HepG2 (cell line): ENCODE data around the gene SPRED2. TPM values are rescaled to one million over a fixed set of nuclear protein-coding genes. Genes with fewer than 3 reads are reported as not detected.

Source experiments
- HIC2 ChIP-seq: sonication (generic); formaldehyde crosslinking; IDR thresholded peaks from 2 replicates; pipeline ENCODE4 v1.9.0; 2022; ENCODE audit warnings: low read depth, missing genetic modification reagents
- MAX ChIP-seq: IDR thresholded peaks from 2 replicates; pipeline ENCODE4 v1.6.1; 2012; ENCODE audit warnings: inconsistent platforms
- PRDM15 ChIP-seq: sonication (generic); formaldehyde crosslinking; IDR thresholded peaks from 2 replicates; pipeline ENCODE4 v1.4.0; 2020; ENCODE audit warnings: missing genetic modification reagents
- SMARCC2 ChIP-seq: fragments of 450-650 bp; IDR thresholded peaks from 2 replicates; pipeline ENCODE4 v1.6.1; 2017; ENCODE audit warnings: antibody characterized with exemption, mild to moderate bottlenecking
- TEF ChIP-seq: sonication (generic); formaldehyde crosslinking; IDR thresholded peaks from 2 replicates; pipeline ENCODE4 v1.5.0; 2020; ENCODE audit warnings: missing genetic modification reagents
- ZBTB40 ChIP-seq, 2 experiments: fragments of 450-650 bp in 1 of 2; sonication (generic) in 1 of 2; formaldehyde crosslinking in 1 of 2; IDR thresholded peaks; 2 replicates each; pipeline versions ENCODE4 v1.6.1 to v1.8.0; 2016 to 2022; ENCODE audit warnings: antibody characterized with exemption in 1 of 2, mild to moderate bottlenecking in 1 of 2, missing genetic modification reagents in 1 of 2
- ZFP36L2 ChIP-seq: sonication (generic); formaldehyde crosslinking; IDR thresholded peaks from 2 replicates; pipeline ENCODE4 v1.4.0; 2020; ENCODE audit warnings: missing genetic modification reagents
- ZIK1 ChIP-seq: sonication (generic); formaldehyde crosslinking; IDR thresholded peaks from 2 replicates; pipeline ENCODE4 v1.5.0; 2020; ENCODE audit warnings: mild to moderate bottlenecking, low read depth, missing genetic modification reagents, borderline replicate concordance
- ZNF207 ChIP-seq: fragments of 450-650 bp; IDR thresholded peaks from 2 replicates; pipeline ENCODE4 v1.6.1; 2016; ENCODE audit warnings: antibody characterized with exemption, borderline replicate concordance
- ZNF552 ChIP-seq: sonication (generic); formaldehyde crosslinking; IDR thresholded peaks from 2 replicates; pipeline ENCODE4 v1.9.0; 2022; ENCODE audit warnings: missing genetic modification reagents, mild to moderate bottlenecking, borderline replicate concordance
- ZNF691 ChIP-seq: sonication (generic); formaldehyde crosslinking; IDR thresholded peaks from 2 replicates; pipeline ENCODE4 v1.4.0; 2020; ENCODE audit warnings: missing genetic modification reagents, low read depth, mild to moderate bottlenecking, borderline replicate concordance
- polyA plus RNA-seq, 8 experiments: library from polyadenylated mRNA; depleted of rRNA in 3 of 8; stranded (reverse) in 7 of 8; unstranded in 1 of 8; fragments of >200 nt; fragmentation: Illumina TruSeq in 4 of 8; extraction: Trizol in 4 of 8; gene quantifications; 2 replicates each; pipeline versions ENCODE4 v1.2.1 to v1.2.3, GENCODE V29; 2011 to 2016; ENCODE audit warnings: low read depth in 4 of 8, missing spikeins in 1 of 8, mixed read lengths in 1 of 8; ENCODE audit not compliant: insufficient read depth in 1 of 8
- total RNA-seq, 5 experiments: library from RNA; depleted of rRNA; stranded (reverse); fragments of >200 nt; fragmentation: Illumina TruSeq; extraction: Trizol; gene quantifications; 2 replicates each; pipeline ENCODE4 v1.2.3, GENCODE V29; 2016; ENCODE audit warnings: low read depth in 1 of 5

SPRED2 gene
- total and polyA plus RNA-seq, 2 of the 13 experiments (the other 11 are each of a cell fraction or from before 2014, with no cell fraction given): 13.0 to 37.0 TPM

- TF ChIP-seq ZBTB40 (IDR thresholded peaks at IDR 0.05) (no peak), ZBTB40 (CRISPR knock-in tag; IDR thresholded peaks at IDR 0.05) (no peak), SMARCC2 (no peak), TEF (CRISPR knock-in tag) (no peak), ZNF552 (CRISPR knock-in tag) (no peak), ZFP36L2 (CRISPR knock-in tag) (no peak), ZIK1 (CRISPR knock-in tag) (no peak), PRDM15 (no peak), HIC2 (CRISPR knock-in tag) (no peak), ZNF691 (no peak), MAX (peak; percentile 78), ZNF207 (no peak)
Measured at GRCh38 chr2:65370387-65371073, 61.9 kb downstream of the SPRED2 start (continued).
